K562 (cell line): ENCODE measurements around the gene SCARB2. TPM values are rescaled to one million over a fixed set of nuclear protein-coding genes. Genes with fewer than 3 reads are reported as not detected.

Experiments used
- CHD2 ChIP-seq: IDR thresholded peaks from 2 replicates; pipeline ENCODE4 v1.6.1; 2011; ENCODE audit warnings: low read depth, low read length
- DIDO1 ChIP-seq: fragments of 450-650 bp; IDR thresholded peaks from 2 replicates; pipeline ENCODE4 v1.6.1; 2016; ENCODE audit warnings: low read depth, missing biosample characterization, missing genetic modification characterization
- E2F4 ChIP-seq: sonication (generic); formaldehyde crosslinking; IDR thresholded peaks from 2 replicates; pipeline ENCODE4 v1.8.0; 2022; ENCODE audit warnings: mild to moderate bottlenecking, low read depth, missing genetic modification reagents
- ELF4 ChIP-seq: fragments of 450-650 bp; formaldehyde crosslinking; IDR thresholded peaks from 2 replicates; pipeline ENCODE4 v1.4.0; 2022; ENCODE audit warnings: missing genetic modification characterization
- ERF ChIP-seq: fragments of 450-650 bp; formaldehyde crosslinking; IDR thresholded peaks from 2 replicates; pipeline ENCODE4 v1.4.0; 2020; ENCODE audit warnings: mild to moderate bottlenecking, mixed read lengths
- ETV5 ChIP-seq: sonication (generic); formaldehyde crosslinking; IDR thresholded peaks from 2 replicates; pipeline ENCODE4 v1.4.0; 2020; ENCODE audit warnings: low read depth, mild to moderate bottlenecking, missing genetic modification reagents
- GTF2A2 ChIP-seq: IDR thresholded peaks from 2 replicates; pipeline ENCODE4 v1.6.1; 2016; ENCODE audit warnings: mild to moderate bottlenecking, missing genetic modification characterization, missing compliant biosample characterization
- GTF2F1 ChIP-seq: IDR thresholded peaks from 2 replicates; pipeline ENCODE4 v1.6.1; 2011; ENCODE audit warnings: low read depth, low read length, improper control_type of control experiment
- ILK ChIP-seq: fragments of 450-650 bp; IDR thresholded peaks from 2 replicates; pipeline ENCODE4 v1.6.1; 2016; ENCODE audit warnings: missing genetic modification characterization, low read depth, mild to moderate bottlenecking, missing compliant biosample characterization, moderate library complexity, borderline replicate concordance
- MAX ChIP-seq: sonication (generic); formaldehyde crosslinking; IDR thresholded peaks from 2 replicates; pipeline ENCODE4 v1.9.0; 2022; ENCODE audit warnings: mild to moderate bottlenecking, missing genetic modification reagents
- MAZ ChIP-seq, 2 experiments: fragments of 450-650 bp in 1 of 2; sonication (generic) in 1 of 2; formaldehyde crosslinking; IDR thresholded peaks in 1 of 2; conservative IDR thresholded peaks in 1 of 2; 2 replicates each; pipeline versions ENCODE4 v1.4.0 to v1.5.0; 2020; ENCODE audit warnings: mild to moderate bottlenecking in 1 of 2, missing genetic modification reagents in 1 of 2
- MTA3 ChIP-seq: fragments of 450-650 bp; formaldehyde crosslinking; IDR thresholded peaks from 2 replicates; pipeline ENCODE4 v1.6.1; 2017; ENCODE audit warnings: mild to moderate bottlenecking, borderline replicate concordance
- SMARCA4 ChIP-seq: fragments of 450-650 bp; IDR thresholded peaks from 2 replicates; pipeline ENCODE4 v1.6.1; 2016
- YBX1 ChIP-seq: fragments of 450-650 bp; IDR thresholded peaks from 2 replicates; pipeline ENCODE4 v1.7.1; 2016; ENCODE audit warnings: mild to moderate bottlenecking
- ZBTB40 ChIP-seq, 2 experiments: fragments of 450-650 bp in 1 of 2; sonication (generic) in 1 of 2; formaldehyde crosslinking in 1 of 2; IDR thresholded peaks; 2 replicates each; pipeline versions ENCODE4 v1.7.1 to v1.9.0; 2016 to 2022; ENCODE audit warnings: inconsistent platforms in 1 of 2, mild to moderate bottlenecking in 1 of 2, missing genetic modification reagents in 1 of 2
- ZFX ChIP-seq: sonication (generic); formaldehyde crosslinking; IDR thresholded peaks from 2 replicates; pipeline ENCODE4 v1.8.0; 2022; ENCODE audit warnings: mild to moderate bottlenecking, missing genetic modification reagents, moderate library complexity
- ZNF551 ChIP-seq: fragments of 250-450 bp; sonication (Bioruptor Pico); IDR thresholded peaks from 2 replicates; pipeline ENCODE4 v1.5.0; 2021; ENCODE audit warnings: mild to moderate bottlenecking, moderate library complexity
- polyA plus RNA-seq, 8 experiments: library from polyadenylated mRNA; depleted of rRNA in 4 of 8; stranded (reverse) in 5 of 8; unstranded in 3 of 8; fragments of >200 nt; fragmentation: Nextera tagmentation in 2 of 8; fragmentation: Illumina TruSeq in 1 of 8; extraction: Ambion mirVana in 2 of 8; extraction: Trizol in 1 of 8; gene quantifications; 2 replicates each; pipeline versions ENCODE4 v1.2.1 to v1.2.3, GENCODE V29; 2011 to 2014; ENCODE audit warnings: inconsistent platforms in 1 of 8, missing spikeins in 1 of 8
- total RNA-seq, 7 experiments: library from RNA; depleted of rRNA in 6 of 7; stranded (reverse); fragments of >200 nt in 6 of 7; fragmentation: Illumina TruSeq in 2 of 7; extraction: Trizol in 2 of 7; gene quantifications; 2 replicates each; pipeline versions ENCODE4 v1.2.1 to v1.2.3, GENCODE V29; 2011 to 2021; ENCODE audit warnings: low replicate concordance in 1 of 7

Gene SCARB2
- total and polyA plus RNA-seq, 9 of the 15 experiments (the other 6 are each of a cell fraction or from before 2014, with no cell fraction given): 6.1 to 25.8 (median 17.8) TPM

GRCh38 chr4:76148142-76148865 is 65.3 kb downstream of the SCARB2 start, which contains the start of gene NUP54 (continued):
- TF ChIP-seq DIDO1 (tag) (peak; percentile 90), MAZ (CRISPR knock-in tag; conservative IDR thresholded peaks at IDR 0.05 in 1 of 2, IDR thresholded peaks at IDR 0.05 in 1 of 2) (peak; percentile 63 to 82), SMARCA4 (peak; percentile 58; the same call in 1 of the 2 replicates), ETV5 (CRISPR knock-in tag) (peak; percentile 94), E2F4 (CRISPR knock-in tag) (no peak; the same call in 1 of the 2 replicates), YBX1 (no peak), GTF2F1 (0 out of 2 replicates have a peak, but pooled peaks have one; percentile 10), CHD2 (peak; percentile 56; the same call in 1 of the 2 replicates), ZFX (CRISPR knock-in tag) (peak; percentile 99), ELF4 (CRISPR knock-in tag) (no peak), ZNF551 (CRISPR knock-in tag) (no peak), MTA3 (peak; percentile 91), ILK (tag) (no peak), GTF2A2 (tag) (peak; percentile 77), MAX (CRISPR knock-in tag) (peak; percentile 84), ERF (CRISPR knock-in tag) (no peak), ZBTB40 (IDR thresholded peaks at IDR 0.05) (peak; percentile 98), ZBTB40 (CRISPR knock-in tag; IDR thresholded peaks at IDR 0.05) (peak; percentile 28; the same call in 1 of the 2 replicates)
